GM13977 (cell line): ENCODE results near the gene CNNM2.
"Not testable (repeated sequence)": the region's sequence is repeated elsewhere in the genome, so short reads cannot be mapped to it uniquely, and the experiment has no call there.

Experiments
- DNase-seq: peaks from one replicate; pipeline ENCODE4 v3.0.0; 2012; ENCODE audit warnings: low spot score
- CTCF ChIP-seq: IDR thresholded peaks from 2 replicates; pipeline ENCODE4 v1.5.1; 2012; ENCODE audit warnings: mild to moderate bottlenecking, control low read depth; ENCODE audit not compliant: insufficient read depth; ENCODE audit errors: extremely low read depth, missing control alignments
- in situ Hi-C: fragments of 300-500 bp; cut with MboI; formaldehyde crosslinking; loops from one replicate; pipeline ENCODE4 v1.12.0; 2022; ENCODE audit warnings: low sequenced_read_pairs, low pct_unique_long_range_greater_than_20kb, mixed read lengths, inconsistent platforms; ENCODE audit not compliant: unreplicated experiment

CNNM2 gene

GRCh38 chr10:102975483-102976379 is 57.6 kb downstream of the CNNM2 start:
- in situ Hi-C loops: no loop called here

GRCh38 chr10:102976380-102976726 is 58.3 kb downstream of the CNNM2 start:
- DNase-seq, in situ Hi-C loops: not testable (repeated sequence)

More at GRCh38 chr10:102975483-102976379, 57.6 kb downstream of the CNNM2 start:
- DNase-seq: no peak
- no peak for TF ChIP-seq CTCF

GRCh38 chr10:102982296-102982695 is 64.2 kb downstream of the CNNM2 start:
- TF ChIP-seq CTCF: no peak
- DNase-seq: no peak
- in situ Hi-C loops: no loop called here

- in situ Hi-C loops: no loop called here
- TF ChIP-seq CTCF: no peak
- no peak for DNase-seq
These were observed 66.0 kb downstream of the CNNM2 start for GRCh38 chr10:102984086-102984485.

- TF ChIP-seq CTCF: no peak
- in situ Hi-C loops: no loop called here
- no peak for DNase-seq
These were observed 67.7 kb downstream of the CNNM2 start for GRCh38 chr10:102985811-102986210.

GRCh38 chr10:102988404-102989314 is 70.6 kb downstream of the CNNM2 start:
- in situ Hi-C loops: no loop called here
- TF ChIP-seq CTCF: no peak
- no peak for DNase-seq
